GM19035 (cell line): ENCODE results near the gene MKI67.
A peak's percentile ranks its signal among the peaks of the same experiment; 100 is the strongest.

ENCODE experiments used
- ATAC-seq: cut with Tn5 transposase; IDR thresholded peaks from one replicate; pipeline ENCODE4 v1.9.1; 2021; ENCODE audit not compliant: unreplicated experiment

The MKI67 gene

GRCh38 chr10:128086003-128086863 lies 40.0 kb downstream of the MKI67 start:
- ATAC-seq, result no peak

- no peak for ATAC-seq
These were observed 41.2 kb downstream of the MKI67 start for GRCh38 chr10:128084991-128085390.

GRCh38 chr10:128084364-128084763 lies 41.9 kb downstream of the MKI67 start:
- ATAC-seq, result no peak

- no peak for ATAC-seq
These were observed 42.9 kb downstream of the MKI67 start for GRCh38 chr10:128083191-128083895.

- no peak for ATAC-seq
These were observed 44.5 kb downstream of the MKI67 start for GRCh38 chr10:128081720-128082119.

- ATAC-seq, result no peak
These were observed 45.0 kb downstream of the MKI67 start for GRCh38 chr10:128081222-128081621.

GRCh38 chr10:128080641-128081040 lies 45.6 kb downstream of the MKI67 start:
- ATAC-seq, result no peak

GRCh38 chr10:128080231-128080630 lies 46.0 kb downstream of the MKI67 start:
- ATAC-seq, result no peak

- ATAC-seq, result peak; percentile 63
These were observed 47.9 kb downstream of the MKI67 start for GRCh38 chr10:128078136-128078969.

- no peak for ATAC-seq
These were observed 48.9 kb downstream of the MKI67 start for GRCh38 chr10:128077155-128077875.

GRCh38 chr10:128074589-128074988 lies 51.6 kb downstream of the MKI67 start:
- no peak for ATAC-seq

- no peak for ATAC-seq
These were observed 52.3 kb downstream of the MKI67 start for GRCh38 chr10:128073890-128074289.

- no peak for ATAC-seq
These were observed 53.1 kb downstream of the MKI67 start for GRCh38 chr10:128072941-128073645.

GRCh38 chr10:128072046-128072445 lies 54.2 kb downstream of the MKI67 start:
- ATAC-seq, result no peak

GRCh38 chr10:128071417-128071782 lies 54.8 kb downstream of the MKI67 start:
- no peak for ATAC-seq

GRCh38 chr10:128070721-128071416 lies 55.4 kb downstream of the MKI67 start:
- ATAC-seq, result no peak

- ATAC-seq, result no peak
These were observed 56.1 kb downstream of the MKI67 start for GRCh38 chr10:128070161-128070560.

GRCh38 chr10:128069351-128070051 lies 56.7 kb downstream of the MKI67 start:
- ATAC-seq, result peak; percentile 64
